Measurements from ENCODE around the gene EYA2.

DNA sequence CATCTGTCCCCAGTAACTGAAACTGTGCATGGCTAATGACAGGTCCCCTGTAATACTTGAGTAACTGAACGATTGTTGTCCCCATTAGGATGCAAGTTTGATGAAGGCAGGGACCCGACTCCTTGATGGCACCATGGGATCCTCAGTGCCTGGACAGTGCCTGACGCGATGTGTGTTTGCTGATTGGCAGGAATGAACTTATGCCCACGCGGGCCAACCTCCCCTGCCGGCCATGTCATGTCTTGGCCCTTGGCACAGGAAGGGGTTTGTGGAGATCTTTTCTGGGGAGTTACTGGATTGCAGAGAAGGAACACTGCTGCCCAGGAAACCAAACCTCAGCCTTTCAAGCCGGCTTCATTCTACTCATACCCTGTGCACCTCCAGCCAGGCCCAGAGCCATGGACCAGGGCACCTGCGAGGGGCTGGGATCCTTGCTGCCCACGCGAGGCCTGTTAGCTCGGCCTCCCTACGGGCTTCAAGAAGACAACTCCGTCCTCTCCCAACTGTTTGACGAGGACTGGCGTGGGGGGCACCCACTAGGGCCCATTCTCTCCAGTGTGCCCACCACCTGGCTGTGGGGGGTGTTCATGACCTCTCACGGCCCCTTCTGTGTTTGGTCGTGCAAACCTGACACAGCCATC, 314.0 kb downstream of the EYA2 start:
- TF ChIP-seq, protein P1, sequence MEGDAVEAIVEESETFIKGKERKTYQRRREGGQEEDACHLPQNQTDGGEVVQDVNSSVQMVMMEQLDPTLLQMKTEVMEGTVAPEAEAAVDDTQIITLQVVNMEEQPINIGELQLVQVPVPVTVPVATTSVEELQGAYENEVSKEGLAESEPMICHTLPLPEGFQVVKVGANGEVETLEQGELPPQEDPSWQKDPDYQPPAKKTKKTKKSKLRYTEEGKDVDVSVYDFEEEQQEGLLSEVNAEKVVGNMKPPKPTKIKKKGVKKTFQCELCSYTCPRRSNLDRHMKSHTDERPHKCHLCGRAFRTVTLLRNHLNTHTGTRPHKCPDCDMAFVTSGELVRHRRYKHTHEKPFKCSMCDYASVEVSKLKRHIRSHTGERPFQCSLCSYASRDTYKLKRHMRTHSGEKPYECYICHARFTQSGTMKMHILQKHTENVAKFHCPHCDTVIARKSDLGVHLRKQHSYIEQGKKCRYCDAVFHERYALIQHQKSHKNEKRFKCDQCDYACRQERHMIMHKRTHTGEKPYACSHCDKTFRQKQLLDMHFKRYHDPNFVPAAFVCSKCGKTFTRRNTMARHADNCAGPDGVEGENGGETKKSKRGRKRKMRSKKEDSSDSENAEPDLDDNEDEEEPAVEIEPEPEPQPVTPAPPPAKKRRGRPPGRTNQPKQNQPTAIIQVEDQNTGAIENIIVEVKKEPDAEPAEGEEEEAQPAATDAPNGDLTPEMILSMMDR (conservative IDR thresholded peaks at IDR 0.05), result no peak
- TF ChIP-seq ZFX (IDR thresholded peaks at IDR 0.05), result no peak

Data from C4-2B (cell line).